Activated T-helper 2 cell treated with anti-CD3 and anti-CD28 coated beads, Interferon-gamma antibody, Interleukin-2, Interleukin-4, amounts not matched to agents 10 μg/mL and 5 μg/mL and 100 μg/mL, durations not matched to agents 14 hours and 24 hours and 36 hours (primary cell): Measurements from ENCODE around the gene SOCS7. TPM values are rescaled to one million over a fixed set of nuclear protein-coding genes. Genes with fewer than 3 reads are reported as not detected.

ENCODE experiments used
- DNase-seq: peaks from one replicate; pipeline ENCODE4 v3.0.0; 2021; ENCODE audit warnings: low spot score
- H3K27ac Mint-ChIP-seq: one replicate; pipeline ENCODE4 v1.8.0; 2021; ENCODE audit warnings: mixed read lengths
- H3K27me3 Mint-ChIP-seq: one replicate; pipeline ENCODE4 v1.8.0; 2021; ENCODE audit warnings: low read depth, mixed read lengths
- H3K36me3 Mint-ChIP-seq: one replicate; pipeline ENCODE4 v1.8.0; 2021; ENCODE audit warnings: low read depth, mixed read lengths
- H3K4me1 Mint-ChIP-seq: one replicate; pipeline ENCODE4 v1.8.0; 2021; ENCODE audit warnings: low read depth, mixed read lengths
- H3K4me3 Mint-ChIP-seq: one replicate; pipeline ENCODE4 v1.8.0; 2021; ENCODE audit warnings: low read depth, mild to moderate bottlenecking, moderate library complexity, mixed read lengths
- H3K9me3 Mint-ChIP-seq: one replicate; pipeline ENCODE4 v1.8.0; 2021; ENCODE audit warnings: mixed read lengths
- intact Hi-C: fragments of 100-400 bp; cut with micrococcal nuclease; formaldehyde crosslinking; loops from one replicate; pipeline ENCODE4 v1.15.1; 2023
- total RNA-seq: library from RNA; stranded (reverse); gene quantifications from 2 replicates; pipeline ENCODE4 v1.2.3, GENCODE V29; 2022

The SOCS7 gene
- total RNA-seq, 1 donor from 2014 or later: 25.9 TPM

- Mint-ChIP-seq H3K27me3 (peaks cover 2% of the 10 kb centered on the region), H3K36me3 (no peaks in the 10 kb centered on the region), H3K4me1 (peaks cover 2% of the 10 kb centered on the region), H3K4me3 (no peak overlapping the region), H3K27ac (no peak overlapping the region), H3K9me3 (no peaks in the 10 kb centered on the region)
- intact Hi-C loops: no loop called here
- DNase-seq: no peak
Observed at GRCh38 chr17:38329284-38329683, 22.4 kb upstream of the SOCS7 start.

GRCh38 chr17:38329808-38330730 lies 21.6 kb upstream of the SOCS7 start:
- intact Hi-C loops: no loop called here
- DNase-seq: no peak
- H3K27ac Mint-ChIP-seq: no peak overlapping the region
- H3K36me3 Mint-ChIP-seq: no peaks in the 10 kb centered on the region
- H3K27me3 Mint-ChIP-seq: peaks cover 2% of the 10 kb centered on the region
- H3K9me3 Mint-ChIP-seq: no peaks in the 10 kb centered on the region
- H3K4me1 Mint-ChIP-seq: peaks cover 2% of the 10 kb centered on the region
- no peak overlapping the region for H3K4me3 Mint-ChIP-seq

- DNase-seq: no peak
- no peak overlapping the region for H3K4me3 Mint-ChIP-seq
- peaks cover 2% of the 10 kb centered on the region for H3K27me3 Mint-ChIP-seq
- no peaks in the 10 kb centered on the region for H3K36me3 Mint-ChIP-seq
- intact Hi-C loops: no loop called here
- no peaks in the 10 kb centered on the region for H3K9me3 Mint-ChIP-seq
- H3K27ac Mint-ChIP-seq: no peak overlapping the region
- H3K4me1 Mint-ChIP-seq: peaks cover 2% of the 10 kb centered on the region
Observed at GRCh38 chr17:38330941-38331411, 20.7 kb upstream of the SOCS7 start.

GRCh38 chr17:38332735-38333134 lies 18.9 kb upstream of the SOCS7 start:
- Mint-ChIP-seq H3K4me1 (no peaks in the 10 kb centered on the region), H3K27ac (no peak overlapping the region), H3K9me3 (no peaks in the 10 kb centered on the region), H3K36me3 (no peaks in the 10 kb centered on the region), H3K27me3 (peaks cover 2% of the 10 kb centered on the region), H3K4me3 (no peak overlapping the region)
- intact Hi-C loops: no loop called here
- no peak for DNase-seq

- Mint-ChIP-seq H3K27me3 (peaks cover 2% of the 10 kb centered on the region), H3K4me1 (no peaks in the 10 kb centered on the region), H3K36me3 (no peaks in the 10 kb centered on the region), H3K27ac (no peak overlapping the region), H3K9me3 (no peaks in the 10 kb centered on the region), H3K4me3 (no peak overlapping the region)
- peak; percentile 42 for DNase-seq
- intact Hi-C loops: no loop called here
Observed at GRCh38 chr17:38333635-38334295, 17.9 kb upstream of the SOCS7 start.

- H3K4me1 Mint-ChIP-seq: no peaks in the 10 kb centered on the region
- intact Hi-C loops: no loop called here
Observed at GRCh38 chr17:38334480-38335364, 16.9 kb upstream of the SOCS7 start.

GRCh38 chr17:38336838-38337237 lies 14.8 kb upstream of the SOCS7 start:
- Mint-ChIP-seq H3K4me1 (no peaks in the 10 kb centered on the region), H3K4me3 (no peak overlapping the region), H3K9me3 (no peaks in the 10 kb centered on the region), H3K27me3 (peaks cover 8% of the 10 kb centered on the region), H3K36me3 (no peaks in the 10 kb centered on the region), H3K27ac (no peak overlapping the region)
- no peak for DNase-seq
- intact Hi-C loops: no loop called here

More at GRCh38 chr17:38334480-38335364, 16.9 kb upstream of the SOCS7 start:
- Mint-ChIP-seq H3K27ac (no peak overlapping the region), H3K4me3 (no peak overlapping the region), H3K27me3 (peaks cover 4% of the 10 kb centered on the region), H3K9me3 (no peaks in the 10 kb centered on the region), H3K36me3 (no peaks in the 10 kb centered on the region)
- no peak for DNase-seq

GRCh38 chr17:38338053-38338452 lies 13.6 kb upstream of the SOCS7 start:
- Mint-ChIP-seq H3K9me3 (no peaks in the 10 kb centered on the region), H3K27me3 (peaks cover 11% of the 10 kb centered on the region), H3K4me3 (no peak overlapping the region), H3K36me3 (no peaks in the 10 kb centered on the region), H3K4me1 (no peaks in the 10 kb centered on the region), H3K27ac (no peak overlapping the region)
- DNase-seq: no peak
- intact Hi-C loops: no loop called here

- Mint-ChIP-seq H3K27me3 (peaks cover 10% of the 10 kb centered on the region), H3K9me3 (no peaks in the 10 kb centered on the region), H3K4me3 (no peak overlapping the region), H3K27ac (no peak overlapping the region), H3K4me1 (no peaks in the 10 kb centered on the region), H3K36me3 (no peaks in the 10 kb centered on the region)
- intact Hi-C loops: no loop called here
- DNase-seq: no peak
Observed at GRCh38 chr17:38338535-38338934, 13.1 kb upstream of the SOCS7 start.

- DNase-seq: no peak
- intact Hi-C loops: loop anchor here (10.0 kb wide), 1 partner anchor 145 kb away; no protein-coding TSS in a partner anchor
- H3K36me3 Mint-ChIP-seq: no peaks in the 10 kb centered on the region
- H3K4me1 Mint-ChIP-seq: no peaks in the 10 kb centered on the region
- no peak overlapping the region for H3K4me3 Mint-ChIP-seq
- H3K9me3 Mint-ChIP-seq: no peaks in the 10 kb centered on the region
- no peak overlapping the region for H3K27ac Mint-ChIP-seq
- H3K27me3 Mint-ChIP-seq: peaks cover 9% of the 10 kb centered on the region
Observed at GRCh38 chr17:38339891-38340290, 11.8 kb upstream of the SOCS7 start.

GRCh38 chr17:38341035-38341721 lies 10.5 kb upstream of the SOCS7 start:
- Mint-ChIP-seq H3K4me3 (no peak overlapping the region), H3K27me3 (peaks cover 9% of the 10 kb centered on the region), H3K27ac (no peak overlapping the region), H3K9me3 (no peaks in the 10 kb centered on the region), H3K4me1 (no peaks in the 10 kb centered on the region), H3K36me3 (no peaks in the 10 kb centered on the region)
- intact Hi-C loops: loop anchor here (10.0 kb wide), 1 partner anchor 144 kb away; no protein-coding TSS in a partner anchor
- no peak for DNase-seq
